H1 (cell line): ENCODE data around the gene FGFBP1. TPM values are rescaled to one million over a fixed set of nuclear protein-coding genes. Genes with fewer than 3 reads are reported as not detected.

ENCODE experiments used
- CTCF ChIA-PET: fragments of 300-600 bp; sonication (Branson Sonifier 250); formaldehyde crosslinking; loops from one replicate; lab custom pipeline; 2021; ENCODE audit not compliant: partially characterized antibody; lab: Charles Lee
- POLR2A ChIA-PET: fragments of 300-600 bp; sonication (Branson Sonifier 250); formaldehyde crosslinking; loops from one replicate; lab custom pipeline; 2021; ENCODE audit warnings: inconsistent platforms; ENCODE audit not compliant: partially characterized antibody; lab: Charles Lee
- DNase-seq, 2 experiments: peaks; one replicate each; pipeline versions ENCODE4 v3.0.0 to v3.0.0-alpha.2; 2010 to 2022; ENCODE audit warnings: low spot score in 2 of 2, low read depth in 1 of 2, mixed read lengths in 1 of 2
- FAIRE-seq: peaks from 2 replicates; lab custom pipeline; 2011; peaks lifted over from hg19 to GRCh38; lab: Jason Lieb, UNC
- H2AFZ ChIP-seq: 2 replicates; pipeline ENCODE4 v1.8.1; 2012; ENCODE audit warnings: low read length, inconsistent platforms
- H2AK5ac ChIP-seq: 2 replicates; pipeline ENCODE4 v1.6.1; 2013; ENCODE audit warnings: low read depth, low read length
- H2BK120ac ChIP-seq: replicated peaks from 2 replicates; pipeline ENCODE3; 2013; ENCODE audit warnings: low read depth, low read length, inconsistent platforms
- H2BK12ac ChIP-seq: 2 replicates; pipeline ENCODE4 v1.6.1; 2013; ENCODE audit warnings: low read depth, low read length
- H2BK15ac ChIP-seq: 2 replicates; pipeline ENCODE4 v1.6.1; 2013; ENCODE audit warnings: low read length
- H2BK20ac ChIP-seq: 2 replicates; pipeline ENCODE4 v1.6.1; 2013; ENCODE audit warnings: low read length
- H2BK5ac ChIP-seq: 2 replicates; pipeline ENCODE4 v1.6.1; 2013; ENCODE audit warnings: low read depth, low read length
- H3K14ac ChIP-seq: 2 replicates; pipeline ENCODE4 v1.6.1; 2013; ENCODE audit warnings: inconsistent platforms; ENCODE audit not compliant: insufficient read length
- H3K18ac ChIP-seq: 2 replicates; pipeline ENCODE4 v1.6.1; 2013; ENCODE audit warnings: low read length; ENCODE audit errors: extremely low read depth
- H3K23ac ChIP-seq: 2 replicates; pipeline ENCODE4 v1.6.1; 2013; ENCODE audit warnings: inconsistent platforms; ENCODE audit not compliant: insufficient read length
- H3K23me2 ChIP-seq: 2 replicates; pipeline ENCODE4 v1.6.1; 2013; ENCODE audit warnings: low read depth, low read length
- H3K27ac ChIP-seq: 2 replicates; pipeline ENCODE4 v1.6.1; 2011; ENCODE audit warnings: low read depth, low read length, inconsistent platforms
- H3K27me3 ChIP-seq, 4 experiments: replicated peaks in 1 of 4; 1 replicate in 1 of 4; 2 replicates in 3 of 4; pipeline versions ENCODE4 v1.6.1 to v1.8.1; 2011 to 2013; ENCODE audit warnings: low read length in 3 of 4, mild to moderate bottlenecking in 3 of 4, inconsistent platforms in 2 of 4, mixed read lengths in 2 of 4, moderate library complexity in 1 of 4; ENCODE audit not compliant: control insufficient read depth in 3 of 4, insufficient read depth in 3 of 4; ENCODE audit errors: extremely low read depth in 1 of 4
- H3K36me3 ChIP-seq, 4 experiments: 2 replicates each; pipeline versions ENCODE4 v1.6.1 to v1.8.1; 2011 to 2013; ENCODE audit warnings: mild to moderate bottlenecking in 4 of 4, low read length in 3 of 4, moderate library complexity in 2 of 4, control low read depth in 1 of 4, inconsistent platforms in 1 of 4; ENCODE audit not compliant: insufficient read depth in 4 of 4, control insufficient read depth in 2 of 4
- H3K4ac ChIP-seq: replicated peaks from 2 replicates; pipeline ENCODE3; 2013; ENCODE audit warnings: low read length, low read depth, mixed read lengths, inconsistent platforms; ENCODE audit not compliant: insufficient read length
- H3K4me1 ChIP-seq, 4 experiments: replicated peaks in 1 of 4; 1 replicate in 1 of 4; 2 replicates in 3 of 4; pipeline versions ENCODE4 v1.6.1 to v1.8.1; 2011 to 2013; ENCODE audit warnings: low read length in 3 of 4, inconsistent platforms in 2 of 4, mixed read lengths in 1 of 4; ENCODE audit not compliant: insufficient read depth in 4 of 4, control insufficient read depth in 3 of 4
- H3K4me2 ChIP-seq, 2 experiments: 2 replicates each; pipeline versions ENCODE4 v1.6.1 to v1.8.1; 2011 to 2013; ENCODE audit warnings: low read depth in 2 of 2, low read length in 2 of 2, control low read depth in 1 of 2, inconsistent platforms in 1 of 2, mild to moderate bottlenecking in 1 of 2; ENCODE audit not compliant: insufficient read depth in 1 of 2
- H3K4me3 ChIP-seq, 4 experiments: fragments of 200-600, 300-600 bp in 1 of 4; sonication (generic), shearing (Covaris generic), sonication (Bioruptor Twin) in 1 of 4; 2 replicates each; pipeline versions ENCODE4 v1.5.1 to v1.8.1; 2011 to 2016; ENCODE audit warnings: low read length in 4 of 4, low read depth in 3 of 4, control low read depth in 2 of 4, inconsistent platforms in 2 of 4, mild to moderate bottlenecking in 2 of 4, mixed read lengths in 1 of 4, moderate library complexity in 1 of 4; ENCODE audit not compliant: insufficient read depth in 2 of 4; ENCODE audit errors: extremely low read depth in 1 of 4
- H3K56ac ChIP-seq: replicated peaks from 2 replicates; pipeline ENCODE3; 2013; ENCODE audit warnings: low read depth, mild to moderate bottlenecking, mixed read lengths, low read length, inconsistent platforms; ENCODE audit not compliant: insufficient read length
- H3K79me1 ChIP-seq: 2 replicates; pipeline ENCODE4 v1.6.1; 2013; ENCODE audit warnings: low read depth, low read length, control low read depth
- H3K79me2 ChIP-seq, 2 experiments: 2 replicates each; pipeline versions ENCODE4 v1.6.1 to v1.8.1; 2012 to 2013; ENCODE audit warnings: low read length in 2 of 2, mild to moderate bottlenecking in 2 of 2, inconsistent platforms in 1 of 2; ENCODE audit not compliant: insufficient read depth in 2 of 2, control insufficient read depth in 1 of 2
- H3K9ac ChIP-seq, 4 experiments: replicated peaks in 1 of 4; 1 replicate in 1 of 4; 2 replicates in 3 of 4; pipeline versions ENCODE4 v1.6.1 to v1.8.1; 2011 to 2013; ENCODE audit warnings: low read depth in 3 of 4, low read length in 3 of 4, control low read depth in 2 of 4, mild to moderate bottlenecking in 2 of 4, moderate library complexity in 2 of 4, inconsistent platforms in 1 of 4; ENCODE audit errors: extremely low read depth in 1 of 4
- H3K9me3 ChIP-seq, 2 experiments: 2 replicates each; pipeline versions ENCODE4 v1.6.1 to v1.8.1; 2012 to 2013; ENCODE audit warnings: mild to moderate bottlenecking in 2 of 2, moderate library complexity in 2 of 2, control low read depth in 1 of 2, inconsistent platforms in 1 of 2, low read depth in 1 of 2, low read length in 1 of 2, mixed read lengths in 1 of 2; ENCODE audit not compliant: insufficient read depth in 2 of 2
- H4K20me1 ChIP-seq, 2 experiments: replicated peaks in 1 of 2; 2 replicates each; pipeline versions ENCODE3 to v1.8.1; 2011 to 2013; ENCODE audit warnings: inconsistent platforms in 2 of 2, low read length in 2 of 2, mild to moderate bottlenecking in 1 of 2; ENCODE audit not compliant: insufficient read depth in 2 of 2, control insufficient read depth in 1 of 2
- H4K5ac ChIP-seq: 2 replicates; pipeline ENCODE4 v1.6.1; 2013; ENCODE audit warnings: low read length, low read depth, mixed read lengths, inconsistent platforms; ENCODE audit not compliant: insufficient read length
- H4K8ac ChIP-seq: 2 replicates; pipeline ENCODE4 v1.8.0; 2013; ENCODE audit warnings: mild to moderate bottlenecking, moderate library complexity, low read length, inconsistent platforms; ENCODE audit not compliant: insufficient read depth; ENCODE audit errors: extremely low read depth
- H4K91ac ChIP-seq: replicated peaks from 2 replicates; pipeline ENCODE3; 2013; ENCODE audit warnings: low read length, mixed read lengths, inconsistent platforms; ENCODE audit not compliant: insufficient read length
- BCL11A ChIP-seq, 2 experiments: IDR thresholded peaks; one replicate each; pipeline ENCODE4 v1.6.1; 2011; ENCODE audit warnings: low read depth in 2 of 2, low read length in 2 of 2, mild to moderate bottlenecking in 2 of 2
- BRCA1 ChIP-seq: IDR thresholded peaks from 2 replicates; pipeline ENCODE4 v1.6.1; 2012; ENCODE audit warnings: low read depth, low read length, improper control_type of control experiment
- EGR1 ChIP-seq: IDR thresholded peaks from 2 replicates; pipeline ENCODE4 v1.6.1; 2011; ENCODE audit warnings: low read depth, low read length, borderline replicate concordance
- HDAC6 ChIP-seq: IDR thresholded peaks from one replicate; pipeline ENCODE4 v1.7.1; 2012; ENCODE audit warnings: low read depth, mild to moderate bottlenecking, inconsistent platforms, low read length, moderate library complexity
- POLR2A ChIP-seq, 2 experiments: IDR thresholded peaks; 1 replicate in 1 of 2; 2 replicates in 1 of 2; pipeline ENCODE4 v1.6.1; 2011; ENCODE audit warnings: low read depth in 2 of 2, low read length in 2 of 2, mild to moderate bottlenecking in 2 of 2; ENCODE audit errors: control extremely low read depth in 1 of 2
- RBBP5 ChIP-seq: IDR thresholded peaks from 2 replicates; pipeline ENCODE4 v1.7.1; 2012; ENCODE audit warnings: low read depth, mild to moderate bottlenecking, inconsistent platforms, low read length, moderate library complexity, borderline replicate concordance
- RXRA ChIP-seq: IDR thresholded peaks from 2 replicates; pipeline ENCODE4 v1.6.1; 2011; ENCODE audit warnings: low read depth, mild to moderate bottlenecking, low read length, moderate library complexity; ENCODE audit not compliant: insufficient read depth
- SAP30 ChIP-seq: fragments of 300-600 bp; sonication (generic); IDR thresholded peaks from 2 replicates; pipeline ENCODE4 v1.7.1; 2012; ENCODE audit warnings: low read length, moderate library complexity, mild to moderate bottlenecking, inconsistent platforms; ENCODE audit not compliant: insufficient read depth, insufficient replicate concordance
- SIX5 ChIP-seq: IDR thresholded peaks from 2 replicates; pipeline ENCODE4 v1.6.1; 2011; ENCODE audit warnings: mild to moderate bottlenecking, low read depth, low read length
- SP1 ChIP-seq: IDR thresholded peaks from 2 replicates; pipeline ENCODE4 v1.6.1; 2011; ENCODE audit warnings: low read depth, low read length
- SP2 ChIP-seq: IDR thresholded peaks from 2 replicates; pipeline ENCODE4 v1.6.1; 2012; ENCODE audit warnings: mild to moderate bottlenecking, low read length, inconsistent platforms
- TCF12 ChIP-seq: IDR thresholded peaks from 2 replicates; pipeline ENCODE4 v1.6.1; 2011; ENCODE audit warnings: low read depth, mild to moderate bottlenecking, low read length
- WGBS, 2 experiments: shearing (Covaris generic) in 1 of 2; methylation state at CpG; one replicate each; pipeline versions ENCODE4 v1.1.6 to v1.1.7; 2013 to 2015; ENCODE audit warnings: low lambda C conversion rate in 2 of 2, mixed read lengths in 2 of 2, inconsistent platforms in 1 of 2, low coverage in 1 of 2, missing lambda C conversion rate in 1 of 2; ENCODE audit not compliant: insufficient replicate concordance in 2 of 2, insufficient coverage in 1 of 2, insufficient read length in 1 of 2; ENCODE audit errors: extremely low coverage in 1 of 2, missing lambda C conversion rate in 1 of 2; 5-methylcytosine and 5-hydroxymethylcytosine counted together
- polyA plus RNA-seq, 7 experiments: library from polyadenylated mRNA; depleted of rRNA in 3 of 7; stranded (reverse) in 5 of 7; unstranded in 2 of 7; fragments of >200 nt in 5 of 7; fragments of 200-250 nt in 2 of 7; gene quantifications; 1 replicate in 5 of 7; 2 replicates in 1 of 7; 4 replicates in 1 of 7; pipeline versions ENCODE4 v1.2.1 to v1.2.3, GENCODE V29; 2011 to 2013; ENCODE audit warnings: missing spikeins in 2 of 7, mixed read lengths in 2 of 7
- total RNA-seq: library from RNA; stranded (reverse); fragmentation: NEBNext Ultra II Directional; extraction: Animal tissue kit (Norgen Biotek cat#: 25700); gene quantifications from 2 replicates; pipeline ENCODE4 v1.2.1, GENCODE V29; 2021
- TF ChIP-seq, protein P1 (sequence below): IDR thresholded peaks from 2 replicates; pipeline ENCODE4 v1.6.1; 2012; ENCODE audit warnings: low read length, inconsistent platforms

Gene FGFBP1
- total and polyA plus RNA-seq, 2 of the 8 experiments (the other 6 are each of a cell fraction or from before 2014, with no cell fraction given), result 0.17 to 0.20 TPM

DNA sequence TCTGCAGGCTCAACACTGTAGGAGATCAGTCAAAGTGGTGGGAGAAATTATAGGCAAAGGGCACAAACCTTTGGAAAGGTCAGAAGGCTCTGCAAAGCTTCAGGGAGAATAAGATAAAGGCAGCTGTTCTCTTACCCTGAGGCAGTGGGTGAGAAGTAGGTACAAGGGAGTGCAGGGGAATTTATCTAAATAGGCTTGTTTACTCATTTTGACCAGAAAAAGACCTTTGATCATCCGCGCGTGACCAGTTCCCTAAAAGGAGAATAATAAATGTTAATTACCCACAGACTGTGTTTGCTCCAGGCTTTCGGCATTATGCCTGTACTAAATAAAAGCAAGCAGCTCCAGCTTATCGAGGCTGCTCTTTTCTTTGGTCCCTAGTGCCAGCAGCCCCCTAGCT, 15.1 kb upstream of the FGFBP1 start:
- no peak overlapping the region for H2BK12ac ChIP-seq
- H2BK120ac ChIP-seq, result no peak overlapping the region
- H2BK5ac ChIP-seq, result no peak overlapping the region
- H3K4ac ChIP-seq, result no peak overlapping the region
- no peak overlapping the region for H3K18ac ChIP-seq
- H4K20me1 ChIP-seq, result no peaks in the 10 kb centered on the region
- H2AK5ac ChIP-seq, result no peak overlapping the region
- POLR2A ChIA-PET, result interaction anchor here (0.6 kb wide), 1 partner anchor 811 kb away, joined by 4 read pairs; no protein-coding TSS in a partner anchor
- no peak overlapping the region for H2AFZ ChIP-seq
- no peak overlapping the region for H4K5ac ChIP-seq
- H3K4me2 ChIP-seq, result no peak overlapping the region
- no peak overlapping the region for H2BK20ac ChIP-seq
- no peaks in the 10 kb centered on the region for H3K27me3 ChIP-seq
- no peak overlapping the region for H3K14ac ChIP-seq
- no peak overlapping the region for H4K91ac ChIP-seq
- H3K4me1 ChIP-seq, result peaks cover 0 to 4% (median under 1%) of the 10 kb centered on the region in 4 experiments; a peak in 2 of 7 replicates
- H3K27ac ChIP-seq, result no peak overlapping the region
- DNase-seq, result no peak
- no peak overlapping the region for H2BK15ac ChIP-seq
- no peak overlapping the region for H3K56ac ChIP-seq
- no peak overlapping the region for H4K8ac ChIP-seq
- no peak overlapping the region for H3K23ac ChIP-seq
- CTCF ChIA-PET, result interaction anchor here (1.0 to 6.2 kb wide), 9 partner anchors 9 to 474 kb away, joined by 3 to 64 read pairs (median 4); partner anchors contain the start of gene FGFBP1
- no peaks in the 10 kb centered on the region for H3K36me3 ChIP-seq
- no peaks in the 10 kb centered on the region for H3K79me1 ChIP-seq
- H3K9me3 ChIP-seq, result peaks cover 0 to 13% of the 10 kb centered on the region in 2 experiments; a peak in 2 of 4 replicates
- H3K23me2 ChIP-seq, result no peaks in the 10 kb centered on the region
- no peaks in the 10 kb centered on the region for H3K79me2 ChIP-seq
- WGBS, 2 experiments, result 94% methylated on average over 5 of the region's 5 CpGs; no CpG with 5 or more reads in 1 of the 2 experiments
- no peak overlapping the region for H3K4me3 ChIP-seq
- no peak overlapping the region for H3K9ac ChIP-seq
- FAIRE-seq, result no peak
- no peak for TF ChIP-seq SIX5
- no peak for TF ChIP-seq SP1
- no peak for TF ChIP-seq TCF12
- TF ChIP-seq EGR1, result no peak
- no peak for TF ChIP-seq SP2
- TF ChIP-seq HDAC6, result no peak
- TF ChIP-seq RXRA, result no peak
- no peak for TF ChIP-seq BCL11A (IDR thresholded peaks at IDR 0.05; ENCODE audit: low read depth in 2 of 2, low read length in 2 of 2)
- TF ChIP-seq RBBP5, result no peak
- TF ChIP-seq SAP30, result no peak
- no peak for TF ChIP-seq BRCA1
- TF ChIP-seq, protein P1, sequence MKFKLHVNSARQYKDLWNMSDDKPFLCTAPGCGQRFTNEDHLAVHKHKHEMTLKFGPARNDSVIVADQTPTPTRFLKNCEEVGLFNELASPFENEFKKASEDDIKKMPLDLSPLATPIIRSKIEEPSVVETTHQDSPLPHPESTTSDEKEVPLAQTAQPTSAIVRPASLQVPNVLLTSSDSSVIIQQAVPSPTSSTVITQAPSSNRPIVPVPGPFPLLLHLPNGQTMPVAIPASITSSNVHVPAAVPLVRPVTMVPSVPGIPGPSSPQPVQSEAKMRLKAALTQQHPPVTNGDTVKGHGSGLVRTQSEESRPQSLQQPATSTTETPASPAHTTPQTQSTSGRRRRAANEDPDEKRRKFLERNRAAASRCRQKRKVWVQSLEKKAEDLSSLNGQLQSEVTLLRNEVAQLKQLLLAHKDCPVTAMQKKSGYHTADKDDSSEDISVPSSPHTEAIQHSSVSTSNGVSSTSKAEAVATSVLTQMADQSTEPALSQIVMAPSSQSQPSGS, result no peak
- TF ChIP-seq POLR2A (IDR thresholded peaks at IDR 0.05; ENCODE audit: control extremely low read depth in 1 of 2, low read depth in 2 of 2, low read length in 2 of 2), result no peak
